Lower lobe of right lung (tissue), 2 donors: ENCODE measurements around the gene PIK3R4. TPM values are rescaled to one million over a fixed set of nuclear protein-coding genes. Genes with fewer than 3 reads are reported as not detected.

Experiments
- ATAC-seq, 2 donors: fragments of 200-7000 bp; cut with Tn5 transposase; one replicate each; pipeline ENCODE4 v1.9.1; 2020 to 2022; ENCODE audit warnings: mild to moderate bottlenecking in 2 of 2, moderate library complexity in 2 of 2
- DNase-seq: peaks from one replicate; pipeline ENCODE4 v3.0.0-alpha.2; 2020
- H3K27ac ChIP-seq: fragments of 200-600 bp; one replicate; pipeline ENCODE4 v1.8.0; 2022
- H3K27me3 ChIP-seq: fragments of 200-600 bp; one replicate; pipeline ENCODE4 v1.8.0; 2022; ENCODE audit warnings: low read depth
- H3K36me3 ChIP-seq: fragments of 200-600 bp; one replicate; pipeline ENCODE4 v1.8.0; 2022; ENCODE audit warnings: mild to moderate bottlenecking
- H3K4me1 ChIP-seq: fragments of 200-600 bp; one replicate; pipeline ENCODE4 v1.8.0; 2022
- H3K4me3 ChIP-seq: fragments of 200-600 bp; one replicate; pipeline ENCODE4 v1.8.0; 2022; ENCODE audit warnings: mild to moderate bottlenecking
- H3K9me3 ChIP-seq: fragments of 200-600 bp; one replicate; pipeline ENCODE4 v1.8.0; 2022
- CTCF ChIP-seq: fragments of 200-600 bp; IDR thresholded peaks from one replicate; pipeline ENCODE4 v1.8.0; 2022; ENCODE audit warnings: antibody characterized with exemption, mild to moderate bottlenecking
- intact Hi-C: fragments of 100-400 bp; cut with DNase I; formaldehyde crosslinking; loops from one replicate; pipeline ENCODE4 v1.11.0; 2022
- total RNA-seq: library from RNA; stranded (reverse); fragmentation: NEBNext Ultra II Directional; extraction: Animal tissue kit (Norgen Biotek cat#: 25700); gene quantifications from one replicate; pipeline ENCODE4 v1.2.1, GENCODE V29; 2021
- donor health status: DM: no; HTN: yes; CAD: no; lungs with severe emphysema.

The PIK3R4 gene
- total RNA-seq, 1 donor from 2014 or later, result 26.3 TPM

- H3K4me3 ChIP-seq, result no peak overlapping the region
- ATAC-seq, result no peak
- no peak for TF ChIP-seq CTCF
- H3K9me3 ChIP-seq, result no peaks in the 10 kb centered on the region
- intact Hi-C loops, result no loop called here
- H3K36me3 ChIP-seq, result peaks cover 90% of the 10 kb centered on the region
- no peaks in the 10 kb centered on the region for H3K27me3 ChIP-seq
- H3K27ac ChIP-seq, result no peak overlapping the region
- H3K4me1 ChIP-seq, result no peaks in the 10 kb centered on the region
- no peak for DNase-seq
Observed at GRCh38 chr3:130679218-130679617, 67.4 kb downstream of the PIK3R4 start.

- no peak for DNase-seq
Observed at GRCh38 chr3:130677343-130677742, 69.3 kb downstream of the PIK3R4 start.

GRCh38 chr3:130671545-130672312, 74.9 kb downstream of the PIK3R4 start:
- TF ChIP-seq CTCF, result no peak
- DNase-seq (no peak), ATAC-seq (no peak)
- Histone ChIP-seq H3K27ac (no peak overlapping the region), H3K36me3 (peaks cover 40% of the 10 kb centered on the region), H3K27me3 (no peaks in the 10 kb centered on the region), H3K4me3 (no peak overlapping the region), H3K9me3 (no peaks in the 10 kb centered on the region), H3K4me1 (no peaks in the 10 kb centered on the region)
- intact Hi-C loops, result no loop called here

More at GRCh38 chr3:130677343-130677742, 69.3 kb downstream of the PIK3R4 start:
- no peak for ATAC-seq
- Histone ChIP-seq H3K27me3 (no peaks in the 10 kb centered on the region), H3K9me3 (no peaks in the 10 kb centered on the region), H3K27ac (no peak overlapping the region), H3K4me3 (no peak overlapping the region), H3K36me3 (peaks cover 77% of the 10 kb centered on the region), H3K4me1 (no peaks in the 10 kb centered on the region)
- no peak for TF ChIP-seq CTCF
- intact Hi-C loops, result no loop called here

GRCh38 chr3:130669740-130670139, 76.9 kb downstream of the PIK3R4 start:
- DNase-seq (no peak), ATAC-seq (no peak)
- Histone ChIP-seq H3K36me3 (peaks cover 21% of the 10 kb centered on the region), H3K27ac (no peak overlapping the region), H3K9me3 (no peaks in the 10 kb centered on the region), H3K27me3 (no peaks in the 10 kb centered on the region), H3K4me3 (no peak overlapping the region), H3K4me1 (no peaks in the 10 kb centered on the region)
- intact Hi-C loops, result no loop called here
- no peak for TF ChIP-seq CTCF

GRCh38 chr3:130663092-130663491, 83.5 kb downstream of the PIK3R4 start:
- no peaks in the 10 kb centered on the region for H3K9me3 ChIP-seq
- intact Hi-C loops, result no loop called here
- DNase-seq (no peak), ATAC-seq (no peak)
- no peaks in the 10 kb centered on the region for H3K27me3 ChIP-seq
- H3K4me3 ChIP-seq, result no peak overlapping the region
- no peaks in the 10 kb centered on the region for H3K4me1 ChIP-seq
- no peak for TF ChIP-seq CTCF
- no peak overlapping the region for H3K27ac ChIP-seq
- H3K36me3 ChIP-seq, result no peaks in the 10 kb centered on the region
